ENCODE measurements around the gene SPATA46.

- TF ChIP-seq CTCF (IDR thresholded peaks at IDR 0.05) (no peak), POLR2A (IDR thresholded peaks at IDR 0.05) (no peak)
These were observed 29.1 kb upstream of the SPATA46 start for GRCh38 chr1:162405800-162406199.
